ENCODE results near the gene NADSYN1. TPM values are rescaled to one million over a fixed set of nuclear protein-coding genes. Genes with fewer than 3 reads are reported as not detected.

The NADSYN1 gene
- total and polyA plus RNA-seq, 4 donors, result 26.1 to 64.0 (median 47.5) TPM

- no peak for DNase-seq (ENCODE audit: low read depth in 4 of 6, low spot score in 6 of 6)
- no peak overlapping the region for H3K27ac ChIP-seq (ENCODE audit: low read depth, low read length)
- H3K27me3 ChIP-seq (ENCODE audit: control insufficient read depth, insufficient read depth, low read length), result no peaks in the 10 kb centered on the region
- no peak overlapping the region for H3K4me3 ChIP-seq (ENCODE audit: low read depth, low read length)
- 94% methylated on average over 25 of the region's 26 CpGs for WGBS (ENCODE audit: insufficient coverage)
- H3K4me1 ChIP-seq (ENCODE audit: control insufficient read depth, insufficient read depth, low read length), result peaks cover 21% of the 10 kb centered on the region
- H3K36me3 ChIP-seq (ENCODE audit: control insufficient read depth, insufficient read depth, low read length), result peaks cover 54% of the 10 kb centered on the region
- H3K9me3 ChIP-seq (ENCODE audit: control insufficient read depth, insufficient read depth, low read length), result no peaks in the 10 kb centered on the region
These were observed 5.4 kb downstream of the NADSYN1 start for GRCh38 chr11:71458146-71459070.

DNA sequence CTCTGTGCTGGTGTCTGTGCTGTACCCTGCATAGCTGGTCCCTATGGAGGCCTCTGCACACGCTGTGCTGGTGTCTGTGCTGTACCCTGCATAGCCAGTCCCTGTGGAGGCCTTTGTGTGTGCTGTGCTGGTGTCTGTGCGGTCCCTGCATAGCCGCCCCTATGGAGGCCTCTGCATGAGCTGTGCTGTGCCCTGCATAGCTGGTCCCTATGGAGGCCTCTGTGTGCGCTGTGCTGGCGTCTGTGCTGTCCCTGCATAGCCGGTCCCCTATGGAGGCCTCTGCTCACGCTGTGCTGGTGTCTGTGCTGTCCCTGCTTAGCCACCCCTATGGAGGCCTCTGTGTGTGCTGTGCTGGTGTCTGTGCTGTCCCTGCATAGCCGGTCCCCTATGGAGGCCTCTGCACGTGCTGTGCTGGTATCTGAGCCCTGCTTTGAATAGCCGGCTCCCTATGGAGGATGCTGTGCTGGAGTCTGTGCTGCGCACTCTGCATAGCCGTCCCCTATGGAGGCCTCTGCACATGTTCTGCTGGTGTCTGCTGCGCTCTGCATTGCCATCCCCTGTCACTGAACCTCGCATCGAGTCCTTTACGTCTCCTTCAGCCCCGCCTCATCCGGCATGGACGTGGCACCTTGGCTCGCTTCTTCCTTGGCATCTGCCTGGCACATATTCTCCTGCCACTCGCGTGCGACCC, 6.2 kb downstream of the NADSYN1 start:
- no peak overlapping the region for H3K27ac ChIP-seq (ENCODE audit: low read depth, low read length)
- H3K36me3 ChIP-seq (ENCODE audit: control insufficient read depth, insufficient read depth, low read length), result peaks cover 62% of the 10 kb centered on the region
- peaks cover 13% of the 10 kb centered on the region for H3K4me1 ChIP-seq (ENCODE audit: control insufficient read depth, insufficient read depth, low read length)
- 60% methylated on average over 23 of the region's 23 CpGs for WGBS (ENCODE audit: insufficient coverage)
- no peaks in the 10 kb centered on the region for H3K27me3 ChIP-seq (ENCODE audit: control insufficient read depth, insufficient read depth, low read length)
- H3K9me3 ChIP-seq (ENCODE audit: control insufficient read depth, insufficient read depth, low read length), result no peaks in the 10 kb centered on the region
- no peak overlapping the region for H3K4me3 ChIP-seq (ENCODE audit: low read depth, low read length)
- no peak for DNase-seq (ENCODE audit: low read depth in 4 of 6, low spot score in 6 of 6)

DNA sequence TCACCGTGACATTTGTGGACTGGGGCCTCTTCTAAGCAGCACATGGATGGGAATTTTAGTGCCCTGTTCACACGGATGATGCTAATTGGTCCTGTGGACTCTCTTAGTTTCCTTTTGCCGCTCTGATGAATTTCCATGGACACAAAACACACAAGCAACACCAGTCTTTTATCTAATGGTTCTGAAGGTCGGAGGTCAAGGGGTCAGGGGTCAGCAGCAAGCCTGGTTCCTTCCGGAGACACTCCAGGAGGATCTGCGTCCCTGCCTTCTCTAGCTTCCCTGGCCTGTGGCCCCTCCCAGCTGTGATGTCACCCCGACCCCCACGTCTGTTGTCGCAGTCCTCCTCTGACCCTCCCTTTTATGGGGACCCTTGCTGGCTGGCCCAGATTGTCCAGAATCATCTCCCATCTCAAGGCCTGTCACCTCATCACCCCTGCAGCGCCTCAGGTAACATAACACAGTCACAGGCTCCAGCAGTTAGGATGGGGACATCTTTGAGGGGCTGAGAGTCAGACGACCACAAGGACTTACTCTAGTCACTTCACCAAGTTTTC, 6.8 kb downstream of the NADSYN1 start:
- H3K4me1 ChIP-seq (ENCODE audit: control insufficient read depth, insufficient read depth, low read length), result peaks cover 8% of the 10 kb centered on the region
- DNase-seq (ENCODE audit: low read depth in 4 of 6, low spot score in 6 of 6), result no peak
- H3K9me3 ChIP-seq (ENCODE audit: control insufficient read depth, insufficient read depth, low read length), result no peaks in the 10 kb centered on the region
- 43% methylated on average over 9 of the region's 11 CpGs for WGBS (ENCODE audit: insufficient coverage)
- H3K27me3 ChIP-seq (ENCODE audit: control insufficient read depth, insufficient read depth, low read length), result no peaks in the 10 kb centered on the region
- no peak overlapping the region for H3K4me3 ChIP-seq (ENCODE audit: low read depth, low read length)
- H3K36me3 ChIP-seq (ENCODE audit: control insufficient read depth, insufficient read depth, low read length), result peaks cover 66% of the 10 kb centered on the region
- no peak overlapping the region for H3K27ac ChIP-seq (ENCODE audit: low read depth, low read length)

- DNase-seq (ENCODE audit: low read depth in 4 of 6, low spot score in 6 of 6), result no peak
- no peaks in the 10 kb centered on the region for H3K9me3 ChIP-seq (ENCODE audit: control insufficient read depth, insufficient read depth, low read length)
- H3K27me3 ChIP-seq (ENCODE audit: control insufficient read depth, insufficient read depth, low read length), result no peaks in the 10 kb centered on the region
- 94% methylated on average over 3 of the region's 9 CpGs for WGBS (ENCODE audit: insufficient coverage)
- no peak overlapping the region for H3K4me3 ChIP-seq (ENCODE audit: low read depth, low read length)
- peaks cover 63% of the 10 kb centered on the region for H3K36me3 ChIP-seq (ENCODE audit: control insufficient read depth, insufficient read depth, low read length)
- H3K27ac ChIP-seq (ENCODE audit: low read depth, low read length), result no peak overlapping the region
- peaks cover 8% of the 10 kb centered on the region for H3K4me1 ChIP-seq (ENCODE audit: control insufficient read depth, insufficient read depth, low read length)
These were observed 8.7 kb downstream of the NADSYN1 start for GRCh38 chr11:71461696-71462095.

DNA sequence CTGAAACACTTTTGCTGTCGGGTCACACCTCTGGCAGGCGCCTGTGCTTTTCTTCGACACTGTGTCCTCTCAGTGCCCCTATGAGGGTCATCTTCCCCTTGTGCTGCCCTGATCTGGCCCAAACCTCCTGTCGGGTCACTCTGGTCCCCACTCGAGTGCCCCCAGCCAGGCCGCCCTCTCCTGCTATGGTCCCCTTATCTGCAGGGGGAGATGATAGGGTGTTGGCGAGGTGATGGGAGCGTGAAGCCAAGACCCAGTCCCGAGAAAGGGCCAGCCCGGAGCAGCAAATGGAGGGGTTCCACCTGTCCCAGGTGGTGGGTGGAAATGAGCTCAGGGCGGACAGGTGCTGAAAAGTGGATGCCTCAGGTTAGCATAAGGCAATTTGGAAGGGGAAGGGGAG, 9.7 kb downstream of the NADSYN1 start:
- Histone ChIP-seq H3K4me3 (ENCODE audit: low read depth, low read length) (no peak overlapping the region), H3K27ac (ENCODE audit: low read depth, low read length) (no peak overlapping the region), H3K36me3 (ENCODE audit: control insufficient read depth, insufficient read depth, low read length) (peaks cover 55% of the 10 kb centered on the region), H3K9me3 (ENCODE audit: control insufficient read depth, insufficient read depth, low read length) (no peaks in the 10 kb centered on the region), H3K4me1 (ENCODE audit: control insufficient read depth, insufficient read depth, low read length) (peaks cover 8% of the 10 kb centered on the region), H3K27me3 (ENCODE audit: control insufficient read depth, insufficient read depth, low read length) (no peaks in the 10 kb centered on the region)
- 95% methylated on average over 9 of the region's 11 CpGs for WGBS (ENCODE audit: insufficient coverage)
- no peak for DNase-seq (ENCODE audit: low read depth in 4 of 6, low spot score in 6 of 6)

DNA sequence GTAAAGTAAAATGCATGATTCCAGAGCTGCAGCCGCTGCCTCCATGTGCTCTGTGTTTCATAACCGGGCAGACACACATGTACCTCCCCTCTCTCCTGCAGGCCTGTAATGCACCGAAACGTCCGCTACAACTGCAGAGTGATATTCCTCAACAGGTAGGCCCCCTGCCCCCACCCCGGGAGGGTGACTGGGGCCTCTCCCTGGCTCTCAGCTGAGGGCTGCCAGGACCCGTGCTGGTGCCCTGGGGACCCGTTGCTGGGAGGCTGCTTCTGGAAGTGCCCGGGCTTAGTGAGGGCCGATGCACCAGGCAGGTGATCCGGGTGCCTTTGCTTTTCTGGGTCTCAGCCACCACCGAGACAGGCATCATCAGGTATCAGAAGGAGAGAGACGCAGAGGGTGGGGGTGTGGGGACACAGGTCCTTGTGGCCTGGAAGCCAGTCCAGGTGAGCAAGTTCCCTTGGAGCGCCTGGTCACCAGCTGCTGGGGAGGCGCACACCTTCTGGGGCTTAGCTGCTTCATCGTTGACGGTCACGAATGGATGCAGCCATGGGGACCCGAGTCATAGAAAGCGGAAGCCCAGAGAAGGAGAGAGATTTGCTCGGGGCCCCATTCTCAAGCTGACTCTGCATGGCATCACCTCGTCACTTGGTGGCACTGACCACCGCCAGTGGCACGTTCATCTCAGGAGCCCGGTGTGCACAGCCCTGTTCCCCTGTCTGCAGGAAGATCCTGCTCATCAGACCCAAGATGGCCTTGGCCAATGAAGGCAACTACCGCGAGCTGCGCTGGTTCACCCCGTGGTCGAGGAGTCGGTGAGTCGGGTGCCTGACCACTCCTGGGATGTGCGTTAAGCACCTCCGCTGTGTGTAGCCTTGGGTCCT, 10.6 kb downstream of the NADSYN1 start:
- H3K36me3 ChIP-seq (ENCODE audit: control insufficient read depth, insufficient read depth, low read length), result peaks cover 47% of the 10 kb centered on the region
- no peaks in the 10 kb centered on the region for H3K9me3 ChIP-seq (ENCODE audit: control insufficient read depth, insufficient read depth, low read length)
- no peak for DNase-seq (ENCODE audit: low read depth in 4 of 6, low spot score in 6 of 6)
- H3K4me1 ChIP-seq (ENCODE audit: control insufficient read depth, insufficient read depth, low read length), result peaks cover 8% of the 10 kb centered on the region
- H3K27me3 ChIP-seq (ENCODE audit: control insufficient read depth, insufficient read depth, low read length), result no peaks in the 10 kb centered on the region
- WGBS (ENCODE audit: insufficient coverage), result 95% methylated on average over 34 of the region's 34 CpGs
- H3K27ac ChIP-seq (ENCODE audit: low read depth, low read length), result no peak overlapping the region
- no peak overlapping the region for H3K4me3 ChIP-seq (ENCODE audit: low read depth, low read length)

- DNase-seq (ENCODE audit: low read depth in 4 of 6, low spot score in 6 of 6), result no peak
- no peak overlapping the region for H3K27ac ChIP-seq (ENCODE audit: low read depth, low read length)
- H3K9me3 ChIP-seq (ENCODE audit: control insufficient read depth, insufficient read depth, low read length), result no peaks in the 10 kb centered on the region
- WGBS (ENCODE audit: insufficient coverage), result 90% methylated on average over 4 of the region's 4 CpGs
- H3K4me1 ChIP-seq (ENCODE audit: control insufficient read depth, insufficient read depth, low read length), result no peaks in the 10 kb centered on the region
- no peaks in the 10 kb centered on the region for H3K27me3 ChIP-seq (ENCODE audit: control insufficient read depth, insufficient read depth, low read length)
- H3K4me3 ChIP-seq (ENCODE audit: low read depth, low read length), result no peak overlapping the region
- peaks cover 32% of the 10 kb centered on the region for H3K36me3 ChIP-seq (ENCODE audit: control insufficient read depth, insufficient read depth, low read length)
These were observed 12.1 kb downstream of the NADSYN1 start for GRCh38 chr11:71465054-71465453.

DNA sequence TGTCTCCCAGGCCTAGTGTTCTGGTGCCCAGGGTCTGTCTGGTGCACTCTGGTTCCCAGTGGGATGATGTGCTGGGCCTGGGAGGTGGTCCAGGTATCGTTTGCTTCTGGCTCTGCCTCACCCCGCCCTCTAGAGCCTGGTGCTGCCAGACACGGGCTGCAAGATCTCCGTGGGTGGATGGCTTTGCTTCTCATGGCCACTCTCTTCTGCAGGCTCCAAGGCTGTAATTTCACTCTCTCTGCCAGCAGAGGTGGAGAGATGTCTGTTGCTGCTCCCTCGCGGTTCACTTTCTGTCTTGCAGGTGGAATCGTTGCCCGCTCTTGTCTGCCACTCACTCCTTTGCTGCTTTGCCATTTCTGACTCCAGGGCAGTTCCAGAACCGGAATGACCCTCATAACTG, 13.4 kb downstream of the NADSYN1 start:
- Histone ChIP-seq H3K36me3 (ENCODE audit: control insufficient read depth, insufficient read depth, low read length) (peaks cover 31% of the 10 kb centered on the region), H3K9me3 (ENCODE audit: control insufficient read depth, insufficient read depth, low read length) (no peaks in the 10 kb centered on the region), H3K4me3 (ENCODE audit: low read depth, low read length) (no peak overlapping the region), H3K27ac (ENCODE audit: low read depth, low read length) (no peak overlapping the region), H3K27me3 (ENCODE audit: control insufficient read depth, insufficient read depth, low read length) (no peaks in the 10 kb centered on the region), H3K4me1 (ENCODE audit: control insufficient read depth, insufficient read depth, low read length) (no peaks in the 10 kb centered on the region)
- DNase-seq (ENCODE audit: low read depth in 4 of 6, low spot score in 6 of 6), result no peak
- WGBS (ENCODE audit: insufficient coverage), result 78% methylated on average over 5 of the region's 9 CpGs

DNA sequence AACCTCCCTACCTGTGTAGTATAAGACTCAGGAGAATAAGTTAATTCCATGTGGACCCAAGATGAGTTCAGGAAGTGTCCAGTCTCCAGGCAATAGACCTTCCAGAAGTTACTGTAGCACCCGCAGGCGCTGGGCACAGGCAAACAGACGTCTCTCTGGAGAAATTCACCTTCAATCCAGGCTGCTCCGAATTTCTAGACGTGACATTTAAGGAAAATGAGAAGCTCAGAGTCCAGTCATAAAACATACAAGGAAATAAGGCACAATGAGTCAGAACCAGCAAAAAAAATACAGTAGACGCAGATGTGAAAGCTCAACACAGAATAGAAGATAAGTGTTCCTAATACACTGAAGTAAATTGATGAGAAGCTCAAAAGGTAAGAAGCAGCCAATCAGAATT, 14.2 kb downstream of the NADSYN1 start:
- Histone ChIP-seq H3K36me3 (ENCODE audit: control insufficient read depth, insufficient read depth, low read length) (peaks cover 27% of the 10 kb centered on the region), H3K4me3 (ENCODE audit: low read depth, low read length) (no peak overlapping the region), H3K9me3 (ENCODE audit: control insufficient read depth, insufficient read depth, low read length) (no peaks in the 10 kb centered on the region), H3K4me1 (ENCODE audit: control insufficient read depth, insufficient read depth, low read length) (no peaks in the 10 kb centered on the region), H3K27ac (ENCODE audit: low read depth, low read length) (no peak overlapping the region), H3K27me3 (ENCODE audit: control insufficient read depth, insufficient read depth, low read length) (no peaks in the 10 kb centered on the region)
- WGBS (ENCODE audit: insufficient coverage), result 100% methylated on average over 5 of the region's 6 CpGs
- no peak for DNase-seq (ENCODE audit: low read depth in 4 of 6, low spot score in 6 of 6)

Data from spinal cord (tissue), 10 donors.